HepG2 (cell line): Measurements from ENCODE around the gene CTDP1.

Experiments used
- POLR2AphosphoS5 ChIP-seq: IDR thresholded peaks from 2 replicates; pipeline ENCODE4 v1.6.1; 2012; ENCODE audit warnings: low read depth, low read length
- ZC3H13 ChIP-seq: sonication (generic); formaldehyde crosslinking; IDR thresholded peaks from 2 replicates; pipeline ENCODE4 v1.8.1; 2023; ENCODE audit warnings: mild to moderate bottlenecking, missing genetic modification reagents, moderate library complexity
- ZNF256 ChIP-seq: sonication (generic); formaldehyde crosslinking; conservative IDR thresholded peaks from 2 replicates; pipeline ENCODE4 v1.4.0; 2020; ENCODE audit warnings: missing genetic modification reagents
- ZZZ3 ChIP-seq: sonication (generic); formaldehyde crosslinking; IDR thresholded peaks from 2 replicates; pipeline ENCODE4 v1.4.0; 2020; ENCODE audit warnings: missing genetic modification reagents, mild to moderate bottlenecking, borderline replicate concordance
- TF ChIP-seq, protein P1 (sequence below), 2 experiments: IDR thresholded peaks; 2 replicates each; pipeline ENCODE4 v1.6.1; 2011 to 2012; ENCODE audit warnings: low read length in 2 of 2, borderline replicate concordance in 1 of 2, low read depth in 1 of 2, mild to moderate bottlenecking in 1 of 2, moderate library complexity in 1 of 2
- TF ChIP-seq, protein P2 (sequence below): IDR thresholded peaks from 2 replicates; pipeline ENCODE4 v1.6.1; 2016

DNA sequence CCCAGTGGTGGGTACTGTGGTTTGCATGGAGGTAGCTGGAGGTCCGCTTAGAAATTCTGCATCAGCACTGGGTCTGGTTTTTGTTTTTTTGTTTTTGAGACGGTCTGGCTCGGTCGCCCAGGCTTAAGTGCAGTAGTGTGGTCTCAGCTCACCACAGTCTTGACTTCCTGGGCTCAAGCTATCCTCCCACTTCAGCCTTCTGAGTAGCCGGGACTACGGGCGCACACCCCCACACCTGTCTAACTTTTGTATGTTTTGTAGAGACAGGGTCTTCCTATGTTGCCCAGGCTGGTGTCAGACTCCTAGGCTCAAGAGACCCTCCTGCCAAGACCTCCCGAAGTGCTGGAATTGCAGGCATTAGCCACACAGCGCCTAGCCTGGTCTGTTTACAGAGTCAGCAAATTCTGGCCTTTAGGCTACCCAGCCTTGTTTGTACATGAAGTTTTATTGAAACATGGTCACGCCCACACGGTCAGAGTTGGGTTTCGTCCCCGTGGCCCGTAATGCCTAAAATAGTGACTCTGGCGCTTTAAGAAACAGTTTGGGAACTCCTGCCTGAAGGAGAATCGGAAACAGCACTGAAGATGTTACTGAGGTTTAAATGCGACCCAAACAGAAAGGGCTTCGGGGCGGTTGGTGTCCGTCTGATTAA, 32.7 kb downstream of the CTDP1 start:
- TF ChIP-seq, protein P1, sequence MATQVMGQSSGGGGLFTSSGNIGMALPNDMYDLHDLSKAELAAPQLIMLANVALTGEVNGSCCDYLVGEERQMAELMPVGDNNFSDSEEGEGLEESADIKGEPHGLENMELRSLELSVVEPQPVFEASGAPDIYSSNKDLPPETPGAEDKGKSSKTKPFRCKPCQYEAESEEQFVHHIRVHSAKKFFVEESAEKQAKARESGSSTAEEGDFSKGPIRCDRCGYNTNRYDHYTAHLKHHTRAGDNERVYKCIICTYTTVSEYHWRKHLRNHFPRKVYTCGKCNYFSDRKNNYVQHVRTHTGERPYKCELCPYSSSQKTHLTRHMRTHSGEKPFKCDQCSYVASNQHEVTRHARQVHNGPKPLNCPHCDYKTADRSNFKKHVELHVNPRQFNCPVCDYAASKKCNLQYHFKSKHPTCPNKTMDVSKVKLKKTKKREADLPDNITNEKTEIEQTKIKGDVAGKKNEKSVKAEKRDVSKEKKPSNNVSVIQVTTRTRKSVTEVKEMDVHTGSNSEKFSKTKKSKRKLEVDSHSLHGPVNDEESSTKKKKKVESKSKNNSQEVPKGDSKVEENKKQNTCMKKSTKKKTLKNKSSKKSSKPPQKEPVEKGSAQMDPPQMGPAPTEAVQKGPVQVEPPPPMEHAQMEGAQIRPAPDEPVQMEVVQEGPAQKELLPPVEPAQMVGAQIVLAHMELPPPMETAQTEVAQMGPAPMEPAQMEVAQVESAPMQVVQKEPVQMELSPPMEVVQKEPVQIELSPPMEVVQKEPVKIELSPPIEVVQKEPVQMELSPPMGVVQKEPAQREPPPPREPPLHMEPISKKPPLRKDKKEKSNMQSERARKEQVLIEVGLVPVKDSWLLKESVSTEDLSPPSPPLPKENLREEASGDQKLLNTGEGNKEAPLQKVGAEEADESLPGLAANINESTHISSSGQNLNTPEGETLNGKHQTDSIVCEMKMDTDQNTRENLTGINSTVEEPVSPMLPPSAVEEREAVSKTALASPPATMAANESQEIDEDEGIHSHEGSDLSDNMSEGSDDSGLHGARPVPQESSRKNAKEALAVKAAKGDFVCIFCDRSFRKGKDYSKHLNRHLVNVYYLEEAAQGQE (IDR thresholded peaks at IDR 0.05; ENCODE audit: borderline replicate concordance in 1 of 2, low read depth in 1 of 2, low read length in 2 of 2) = no peak
- TF ChIP-seq ZZZ3 (CRISPR knock-in tag) (no peak), ZC3H13 (CRISPR knock-in tag) (no peak), ZNF256 (no peak), POLR2AphosphoS5 (no peak)
- TF ChIP-seq, protein P2, sequence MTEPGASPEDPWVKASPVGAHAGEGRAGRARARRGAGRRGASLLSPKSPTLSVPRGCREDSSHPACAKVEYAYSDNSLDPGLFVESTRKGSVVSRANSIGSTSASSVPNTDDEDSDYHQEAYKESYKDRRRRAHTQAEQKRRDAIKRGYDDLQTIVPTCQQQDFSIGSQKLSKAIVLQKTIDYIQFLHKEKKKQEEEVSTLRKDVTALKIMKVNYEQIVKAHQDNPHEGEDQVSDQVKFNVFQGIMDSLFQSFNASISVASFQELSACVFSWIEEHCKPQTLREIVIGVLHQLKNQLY (CRISPR knock-in tag) = no peak
